ENCODE results near the gene ATG2A. TPM values are rescaled to one million over a fixed set of nuclear protein-coding genes. Genes with fewer than 3 reads are reported as not detected.

Gene ATG2A
- polyA plus RNA-seq, 1 donor (not counting 4 experiments of a cell fraction or from before 2014, with no cell fraction given), result 2.4 TPM

- dilution Hi-C loops (cut with MboI; ENCODE audit: extremely low pct_ligation_motif_present, low sequenced_read_pairs), result no loop called here
- no peak for TF ChIP-seq EZH2 (IDR thresholded peaks at IDR 0.05; ENCODE audit: low read length)
- TF ChIP-seq, protein P1, sequence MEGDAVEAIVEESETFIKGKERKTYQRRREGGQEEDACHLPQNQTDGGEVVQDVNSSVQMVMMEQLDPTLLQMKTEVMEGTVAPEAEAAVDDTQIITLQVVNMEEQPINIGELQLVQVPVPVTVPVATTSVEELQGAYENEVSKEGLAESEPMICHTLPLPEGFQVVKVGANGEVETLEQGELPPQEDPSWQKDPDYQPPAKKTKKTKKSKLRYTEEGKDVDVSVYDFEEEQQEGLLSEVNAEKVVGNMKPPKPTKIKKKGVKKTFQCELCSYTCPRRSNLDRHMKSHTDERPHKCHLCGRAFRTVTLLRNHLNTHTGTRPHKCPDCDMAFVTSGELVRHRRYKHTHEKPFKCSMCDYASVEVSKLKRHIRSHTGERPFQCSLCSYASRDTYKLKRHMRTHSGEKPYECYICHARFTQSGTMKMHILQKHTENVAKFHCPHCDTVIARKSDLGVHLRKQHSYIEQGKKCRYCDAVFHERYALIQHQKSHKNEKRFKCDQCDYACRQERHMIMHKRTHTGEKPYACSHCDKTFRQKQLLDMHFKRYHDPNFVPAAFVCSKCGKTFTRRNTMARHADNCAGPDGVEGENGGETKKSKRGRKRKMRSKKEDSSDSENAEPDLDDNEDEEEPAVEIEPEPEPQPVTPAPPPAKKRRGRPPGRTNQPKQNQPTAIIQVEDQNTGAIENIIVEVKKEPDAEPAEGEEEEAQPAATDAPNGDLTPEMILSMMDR (optimal IDR thresholded peaks at IDR 0.05 in 1 of 3, IDR thresholded peaks at IDR 0.05 in 1 of 3, conservative IDR thresholded peaks at IDR 0.05 in 1 of 3; ENCODE audit: extremely low read depth in 1 of 3, insufficient read depth in 2 of 3, low read length in 3 of 3), result no peak
- H2AFZ ChIP-seq (ENCODE audit: control insufficient read depth, low read length), result no peak overlapping the region
- H3K4me1 ChIP-seq (ENCODE audit: control insufficient read depth, extremely low read depth, insufficient read depth, low read length), result peaks cover 7% of the 10 kb centered on the region
- no peak overlapping the region for H3K9ac ChIP-seq (ENCODE audit: control insufficient read depth, extremely low read depth, insufficient read depth, low read length)
- H3K4me3 ChIP-seq (ENCODE audit: control insufficient read depth in 2 of 3, extremely low read depth in 1 of 3, insufficient read depth in 2 of 3, low read depth in 1 of 3, low read length in 3 of 3), result no peak overlapping the region
- no peaks in the 10 kb centered on the region for H3K79me2 ChIP-seq (ENCODE audit: control insufficient read depth, insufficient read depth, low read length)
- no peak overlapping the region for H3K27ac ChIP-seq (ENCODE audit: control insufficient read depth, insufficient read depth, low read length)
- H3K9me1 ChIP-seq (ENCODE audit: control insufficient read depth, extremely low read depth, insufficient read depth, low read length), result no peaks in the 10 kb centered on the region
- no peak for FAIRE-seq
- DNase-seq (ENCODE audit: low read depth, low spot score), result no peak
- H3K4me2 ChIP-seq (ENCODE audit: control insufficient read depth, extremely low read depth, insufficient read depth, low read depth, low read length), result no peak overlapping the region
- no peaks in the 10 kb centered on the region for H4K20me1 ChIP-seq (ENCODE audit: control insufficient read depth, extremely low read depth, insufficient read depth, low read length)
- H3K9me3 ChIP-seq (ENCODE audit: control insufficient read depth, low read depth, low read length), result no peaks in the 10 kb centered on the region
- H3K27me3 ChIP-seq (ENCODE audit: control insufficient read depth, extremely low read depth, insufficient read depth, low read length), result no peaks in the 10 kb centered on the region
- peaks cover 0 to 7% of the 10 kb centered on the region in 2 experiments for H3K36me3 ChIP-seq (ENCODE audit: control insufficient read depth in 2 of 2, extremely low read depth in 1 of 2, insufficient read depth in 2 of 2, low read length in 2 of 2)
Observed at GRCh38 chr11:64892411-64892831, 24.6 kb downstream of the ATG2A start.

- peaks cover 7% of the 10 kb centered on the region for H3K4me1 ChIP-seq (ENCODE audit: control insufficient read depth, extremely low read depth, insufficient read depth, low read length)
- no peak overlapping the region for H3K4me2 ChIP-seq (ENCODE audit: control insufficient read depth, extremely low read depth, insufficient read depth, low read depth, low read length)
- no peak overlapping the region for H3K9ac ChIP-seq (ENCODE audit: control insufficient read depth, extremely low read depth, insufficient read depth, low read length)
Observed at GRCh38 chr11:64891880-64892279, 25.1 kb downstream of the ATG2A start.

More at GRCh38 chr11:64891880-64892279, 25.1 kb downstream of the ATG2A start:
- no peaks in the 10 kb centered on the region for H3K9me1 ChIP-seq (ENCODE audit: control insufficient read depth, extremely low read depth, insufficient read depth, low read length)
- no peak overlapping the region for H3K27ac ChIP-seq (ENCODE audit: control insufficient read depth, insufficient read depth, low read length)
- FAIRE-seq (no peak), DNase-seq (ENCODE audit: low read depth, low spot score) (no peak)
- no peaks in the 10 kb centered on the region for H3K79me2 ChIP-seq (ENCODE audit: control insufficient read depth, insufficient read depth, low read length)
- TF ChIP-seq EZH2 (IDR thresholded peaks at IDR 0.05; ENCODE audit: low read length), result no peak
- TF ChIP-seq, protein P1 (optimal IDR thresholded peaks at IDR 0.05 in 1 of 3, IDR thresholded peaks at IDR 0.05 in 1 of 3, conservative IDR thresholded peaks at IDR 0.05 in 1 of 3; ENCODE audit: extremely low read depth in 1 of 3, insufficient read depth in 2 of 3, low read length in 3 of 3), result no peak
- H3K9me3 ChIP-seq (ENCODE audit: control insufficient read depth, low read depth, low read length), result no peaks in the 10 kb centered on the region
- no peaks in the 10 kb centered on the region for H3K27me3 ChIP-seq (ENCODE audit: control insufficient read depth, extremely low read depth, insufficient read depth, low read length)
- no peak overlapping the region for H3K4me3 ChIP-seq (ENCODE audit: control insufficient read depth in 2 of 3, extremely low read depth in 1 of 3, insufficient read depth in 2 of 3, low read depth in 1 of 3, low read length in 3 of 3)
- no peak overlapping the region for H2AFZ ChIP-seq (ENCODE audit: control insufficient read depth, low read length)
- dilution Hi-C loops (cut with MboI; ENCODE audit: extremely low pct_ligation_motif_present, low sequenced_read_pairs), result no loop called here
- peaks cover 0 to 5% of the 10 kb centered on the region in 2 experiments for H3K36me3 ChIP-seq (ENCODE audit: control insufficient read depth in 2 of 2, extremely low read depth in 1 of 2, insufficient read depth in 2 of 2, low read length in 2 of 2)
- no peaks in the 10 kb centered on the region for H4K20me1 ChIP-seq (ENCODE audit: control insufficient read depth, extremely low read depth, insufficient read depth, low read length)

Measured in keratinocyte (primary cell).